HCT116 (cell line): Measurements from ENCODE around the gene SH3BP4.

ENCODE experiments used
- CEBPB ChIP-seq: IDR thresholded peaks from 2 replicates; pipeline ENCODE4 v1.6.1; 2012; ENCODE audit warnings: low read depth
- EZH2 ChIP-seq: fragments of 200-600 bp; sonication (generic); IDR thresholded peaks from 2 replicates; pipeline ENCODE4 v1.6.1; 2017; ENCODE audit warnings: antibody characterized with exemption, mixed run types
- EZH2phosphoT487 ChIP-seq: fragments of 200-600 bp; IDR thresholded peaks from 2 replicates; pipeline ENCODE4 v1.6.1; 2018; ENCODE audit warnings: antibody characterized with exemption, borderline replicate concordance
- POLR2AphosphoS5 ChIP-seq: IDR thresholded peaks from 2 replicates; pipeline ENCODE4 v1.6.1; 2011; ENCODE audit warnings: mild to moderate bottlenecking, low read depth, low read length, moderate library complexity
- RAD21 ChIP-seq: IDR thresholded peaks from 2 replicates; pipeline ENCODE4 v1.6.1; 2012; ENCODE audit warnings: low read depth, mild to moderate bottlenecking
- SIN3A ChIP-seq: IDR thresholded peaks from 2 replicates; pipeline ENCODE4 v1.6.1; 2012; ENCODE audit warnings: low read depth
- ZFX ChIP-seq: fragments of 450-650 bp; IDR thresholded peaks from 2 replicates; pipeline ENCODE4 v1.6.1; 2017
- TF ChIP-seq, protein P1 (sequence below), 3 experiments: fragments of 200-600 bp in 1 of 3; sonication (generic) in 1 of 3; IDR thresholded peaks in 2 of 3; conservative IDR thresholded peaks in 1 of 3; 2 replicates each; pipeline ENCODE4 v1.5.1; 2012 to 2017; ENCODE audit warnings: low read depth in 2 of 3, low read length in 2 of 3, antibody characterized with exemption in 1 of 3, borderline replicate concordance in 1 of 3, control low read depth in 1 of 3, mild to moderate bottlenecking in 1 of 3, mixed read lengths in 1 of 3, mixed run types in 1 of 3, moderate library complexity in 1 of 3; ENCODE audit not compliant: insufficient read depth in 1 of 3
- TF ChIP-seq, protein P2 (sequence below): IDR thresholded peaks from 2 replicates; pipeline ENCODE4 v1.6.1; 2012

DNA sequence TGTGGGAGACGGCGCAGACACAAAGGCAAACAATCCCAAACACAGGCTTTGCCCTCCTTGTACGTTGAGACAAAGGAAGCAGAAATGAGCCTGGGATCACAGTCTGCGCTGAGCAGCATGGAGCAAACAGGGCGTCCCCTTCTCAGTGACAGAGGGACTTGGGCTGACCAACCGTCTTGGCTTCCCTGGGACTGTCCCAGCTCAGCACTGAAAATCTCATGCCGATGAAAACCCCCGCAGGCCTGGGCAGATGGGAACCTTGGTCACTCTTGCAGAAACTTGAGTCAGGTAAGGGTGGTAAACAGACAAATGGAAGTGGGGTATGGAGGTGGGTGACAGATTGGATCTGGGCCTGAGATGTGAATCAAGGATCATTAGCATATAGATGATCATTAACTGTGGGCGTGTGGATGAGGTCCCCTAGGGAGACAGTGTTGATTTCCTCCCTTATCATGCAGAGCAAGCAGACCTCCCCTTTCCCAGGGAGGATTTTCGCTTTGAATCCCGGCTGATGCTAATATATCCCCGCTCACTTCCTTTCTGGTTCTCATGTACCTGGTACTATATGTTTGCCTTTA is 19.1 kb upstream of the SH3BP4 start:
- TF ChIP-seq, protein P1, sequence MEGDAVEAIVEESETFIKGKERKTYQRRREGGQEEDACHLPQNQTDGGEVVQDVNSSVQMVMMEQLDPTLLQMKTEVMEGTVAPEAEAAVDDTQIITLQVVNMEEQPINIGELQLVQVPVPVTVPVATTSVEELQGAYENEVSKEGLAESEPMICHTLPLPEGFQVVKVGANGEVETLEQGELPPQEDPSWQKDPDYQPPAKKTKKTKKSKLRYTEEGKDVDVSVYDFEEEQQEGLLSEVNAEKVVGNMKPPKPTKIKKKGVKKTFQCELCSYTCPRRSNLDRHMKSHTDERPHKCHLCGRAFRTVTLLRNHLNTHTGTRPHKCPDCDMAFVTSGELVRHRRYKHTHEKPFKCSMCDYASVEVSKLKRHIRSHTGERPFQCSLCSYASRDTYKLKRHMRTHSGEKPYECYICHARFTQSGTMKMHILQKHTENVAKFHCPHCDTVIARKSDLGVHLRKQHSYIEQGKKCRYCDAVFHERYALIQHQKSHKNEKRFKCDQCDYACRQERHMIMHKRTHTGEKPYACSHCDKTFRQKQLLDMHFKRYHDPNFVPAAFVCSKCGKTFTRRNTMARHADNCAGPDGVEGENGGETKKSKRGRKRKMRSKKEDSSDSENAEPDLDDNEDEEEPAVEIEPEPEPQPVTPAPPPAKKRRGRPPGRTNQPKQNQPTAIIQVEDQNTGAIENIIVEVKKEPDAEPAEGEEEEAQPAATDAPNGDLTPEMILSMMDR (IDR thresholded peaks at IDR 0.05 in 2 of 3, conservative IDR thresholded peaks at IDR 0.05 in 1 of 3; ENCODE audit: borderline replicate concordance in 1 of 3, insufficient read depth in 1 of 3, low read depth in 2 of 3, low read length in 2 of 3) = no peak
- TF ChIP-seq EZH2 = no peak
- TF ChIP-seq, protein P2, sequence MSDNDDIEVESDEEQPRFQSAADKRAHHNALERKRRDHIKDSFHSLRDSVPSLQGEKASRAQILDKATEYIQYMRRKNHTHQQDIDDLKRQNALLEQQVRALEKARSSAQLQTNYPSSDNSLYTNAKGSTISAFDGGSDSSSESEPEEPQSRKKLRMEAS = no peak
- TF ChIP-seq ZFX = no peak
- no peak for TF ChIP-seq EZH2phosphoT487
- no peak for TF ChIP-seq CEBPB
- no peak for TF ChIP-seq RAD21
- TF ChIP-seq POLR2AphosphoS5 = no peak
- TF ChIP-seq SIN3A = no peak
